Sigmoid colon (tissue), 7 donors: ENCODE results near the gene FLNB. TPM values are rescaled to one million over a fixed set of nuclear protein-coding genes. Genes with fewer than 3 reads are reported as not detected.

Experiments
- DNase-seq: peaks from one replicate; pipeline ENCODE4 v3.0.0-alpha.2; 2019
- H3K27ac ChIP-seq, 4 donors: fragments of 200-600 bp; sonication (generic); one replicate each; pipeline ENCODE4 v1.5.1; 2016 to 2019; ENCODE audit warnings: mild to moderate bottlenecking in 1 of 4
- H3K27me3 ChIP-seq, 3 donors: fragments of 200-600 bp; sonication (generic); one replicate each; pipeline ENCODE4 v1.5.1; 2019; ENCODE audit warnings: mild to moderate bottlenecking in 1 of 3
- H3K36me3 ChIP-seq, 4 donors: fragments of 200-600 bp; sonication (generic); one replicate each; pipeline ENCODE4 v1.5.1; 2016 to 2019
- H3K4me1 ChIP-seq, 4 donors: fragments of 200-600 bp; sonication (generic); one replicate each; pipeline ENCODE4 v1.5.1; 2017 to 2019
- H3K4me3 ChIP-seq, 4 donors: fragments of 200-600 bp; sonication (generic); one replicate each; pipeline ENCODE4 v1.5.1; 2017 to 2019; ENCODE audit warnings: mild to moderate bottlenecking in 2 of 4, moderate library complexity in 1 of 4
- H3K9me3 ChIP-seq, 4 donors: fragments of 200-600 bp in 3 of 4; sonication (generic) in 3 of 4; one replicate each; pipeline versions ENCODE4 v1.5.1 to v1.6.1; 2013 to 2019
- EP300 ChIP-seq, 4 donors: sonication (generic); formaldehyde crosslinking; IDR thresholded peaks; one replicate each; pipeline ENCODE4 v1.6.1; 2017; ENCODE audit warnings: antibody characterized with exemption in 4 of 4
- POLR2A ChIP-seq, 2 donors: fragments of 450-650 bp; IDR thresholded peaks; one replicate each; pipeline ENCODE4 v1.6.1; 2016; ENCODE audit warnings: antibody characterized with exemption in 2 of 2, mild to moderate bottlenecking in 2 of 2, moderate library complexity in 2 of 2
- POLR2AphosphoS5 ChIP-seq, 4 donors: sonication (generic); formaldehyde crosslinking; IDR thresholded peaks; one replicate each; pipeline ENCODE4 v1.6.1; 2017; ENCODE audit warnings: antibody characterized with exemption in 4 of 4
- WGBS, 2 donors: extraction: QIAGEN DNeasy Blood & Tissue Kit; methylation state at CpG; one replicate each; pipeline ENCODE4 v1.1.7; 2013; 5-methylcytosine and 5-hydroxymethylcytosine counted together
- intact Hi-C: fragments of 100-400 bp; cut with DNase I; formaldehyde crosslinking; loops from one replicate; pipeline ENCODE4 v1.15.1; 2023
- polyA plus RNA-seq, 3 donors: library from polyadenylated mRNA; stranded (reverse); fragments of 200-250 nt; gene quantifications; one replicate each; pipeline ENCODE4 v1.2.3, GENCODE V29; 2013
- total RNA-seq, 4 donors: library from RNA; depleted of rRNA; stranded (reverse); fragments of >200 nt; gene quantifications; one replicate each; pipeline ENCODE4 v1.1.0, GENCODE V29; 2016
- TF ChIP-seq, protein P1 (sequence below), 4 experiments: fragments of 450-650 bp in 3 of 4; fragments of 200-600 bp in 1 of 4; IDR thresholded peaks; one replicate each; pipeline ENCODE4 v1.5.1; 2016 to 2019; ENCODE audit warnings: antibody characterized with exemption in 4 of 4, mild to moderate bottlenecking in 3 of 4, moderate library complexity in 2 of 4
- donor health status: healthy with polysubstance abuse.
- donor health status: Bipolar disorder and iron deficiency.
- donor health status: healthy.

FLNB gene
- total and polyA plus RNA-seq, 7 donors, result 51.7 to 277 (median 109) TPM

DNA sequence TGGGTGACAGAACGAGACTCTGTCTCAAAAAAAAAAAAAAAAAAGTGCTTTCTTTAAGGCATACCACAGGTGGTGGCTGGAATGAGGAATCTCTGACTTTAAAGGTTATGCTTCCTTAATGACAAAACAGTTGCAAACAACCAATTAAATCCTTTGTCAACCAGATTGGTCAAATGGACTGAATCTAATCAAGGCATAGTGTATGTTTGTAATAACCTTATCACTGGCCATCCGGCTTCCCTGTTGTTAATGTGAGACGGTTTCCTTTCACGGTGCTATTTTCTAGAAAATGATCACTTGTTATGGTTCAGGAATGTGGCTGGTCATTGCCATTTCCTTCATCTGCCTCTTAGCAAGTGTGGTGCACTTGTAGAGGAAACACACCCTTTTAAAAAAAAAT lies 75.9 kb downstream of the FLNB start:
- no peaks in the 10 kb centered on the region for H3K27me3 ChIP-seq
- peak overlapping the region; percentile 19 to 93 (median 47) for H3K27ac ChIP-seq
- peaks cover 0 to 30% (median 26%) of the 10 kb centered on the region in 4 donors for H3K4me1 ChIP-seq
- no peak overlapping the region for H3K4me3 ChIP-seq
- WGBS, 2 donors, result 58 to 76% methylated on average over 4 of the region's 4 CpGs
- no peaks in the 10 kb centered on the region for H3K9me3 ChIP-seq
- no peak for DNase-seq
- peaks cover under 1 to 23% (median 5%) of the 10 kb centered on the region in 4 donors for H3K36me3 ChIP-seq
- intact Hi-C loops, result no loop called here
- TF ChIP-seq EP300 (IDR thresholded peaks at IDR 0.05) (no peak), POLR2AphosphoS5 (IDR thresholded peaks at IDR 0.05) (no peak), POLR2A (IDR thresholded peaks at IDR 0.05) (no peak)
- TF ChIP-seq, protein P1, sequence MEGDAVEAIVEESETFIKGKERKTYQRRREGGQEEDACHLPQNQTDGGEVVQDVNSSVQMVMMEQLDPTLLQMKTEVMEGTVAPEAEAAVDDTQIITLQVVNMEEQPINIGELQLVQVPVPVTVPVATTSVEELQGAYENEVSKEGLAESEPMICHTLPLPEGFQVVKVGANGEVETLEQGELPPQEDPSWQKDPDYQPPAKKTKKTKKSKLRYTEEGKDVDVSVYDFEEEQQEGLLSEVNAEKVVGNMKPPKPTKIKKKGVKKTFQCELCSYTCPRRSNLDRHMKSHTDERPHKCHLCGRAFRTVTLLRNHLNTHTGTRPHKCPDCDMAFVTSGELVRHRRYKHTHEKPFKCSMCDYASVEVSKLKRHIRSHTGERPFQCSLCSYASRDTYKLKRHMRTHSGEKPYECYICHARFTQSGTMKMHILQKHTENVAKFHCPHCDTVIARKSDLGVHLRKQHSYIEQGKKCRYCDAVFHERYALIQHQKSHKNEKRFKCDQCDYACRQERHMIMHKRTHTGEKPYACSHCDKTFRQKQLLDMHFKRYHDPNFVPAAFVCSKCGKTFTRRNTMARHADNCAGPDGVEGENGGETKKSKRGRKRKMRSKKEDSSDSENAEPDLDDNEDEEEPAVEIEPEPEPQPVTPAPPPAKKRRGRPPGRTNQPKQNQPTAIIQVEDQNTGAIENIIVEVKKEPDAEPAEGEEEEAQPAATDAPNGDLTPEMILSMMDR (IDR thresholded peaks at IDR 0.05), result no peak

- Histone ChIP-seq H3K27me3 (no peaks in the 10 kb centered on the region), H3K4me3 (no peak overlapping the region), H3K36me3 (peaks cover 0 to 15% (median 5%) of the 10 kb centered on the region in 4 donors), H3K27ac (peak overlapping the region in 3 of 4 donors; percentile 19 to 93 (median 63)), H3K4me1 (peaks cover 0 to 30% (median 26%) of the 10 kb centered on the region in 4 donors), H3K9me3 (no peaks in the 10 kb centered on the region)
- no peak for DNase-seq
- WGBS, 2 donors, result 78 to 81% methylated on average over 5 of the region's 5 CpGs
- TF ChIP-seq POLR2AphosphoS5 (IDR thresholded peaks at IDR 0.05), result no peak
- intact Hi-C loops, result no loop called here
These were observed 76.7 kb downstream of the FLNB start for GRCh38 chr3:58084788-58085543.

DNA sequence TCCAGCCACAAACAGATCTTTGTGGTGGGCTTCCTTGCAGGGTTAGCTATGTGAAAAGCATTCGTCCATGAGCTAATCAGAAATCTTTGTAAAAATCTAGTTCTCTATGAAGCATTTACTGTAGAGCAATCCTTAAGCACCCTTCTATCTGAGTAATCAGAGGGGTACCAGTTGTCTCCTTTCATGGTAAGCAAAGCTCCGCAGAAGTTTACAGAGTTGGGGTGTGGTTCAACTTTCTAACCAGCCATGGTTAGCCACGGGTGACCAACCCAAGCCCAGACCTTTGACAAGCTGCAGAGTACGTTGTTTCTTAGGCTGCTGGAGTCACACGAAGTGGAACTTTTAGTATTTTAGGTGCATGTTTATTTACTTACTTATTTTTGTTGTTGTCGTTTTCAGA lies 77.4 kb downstream of the FLNB start:
- Histone ChIP-seq H3K4me3 (no peak overlapping the region), H3K27ac (peak overlapping the region in 3 of 4 donors; percentile 19 to 93 (median 63)), H3K4me1 (peaks cover 0 to 30% (median 26%) of the 10 kb centered on the region in 4 donors), H3K36me3 (peaks cover 0 to 12% (median 5%) of the 10 kb centered on the region in 4 donors), H3K27me3 (no peaks in the 10 kb centered on the region), H3K9me3 (no peaks in the 10 kb centered on the region)
- TF ChIP-seq POLR2A (IDR thresholded peaks at IDR 0.05) (no peak), POLR2AphosphoS5 (IDR thresholded peaks at IDR 0.05) (no peak), EP300 (IDR thresholded peaks at IDR 0.05) (no peak)
- TF ChIP-seq, protein P1 (IDR thresholded peaks at IDR 0.05), result no peak
- DNase-seq, result peak; percentile 34
- intact Hi-C loops, result no loop called here
- 47 to 56% methylated on average over 6 of the region's 6 CpGs for WGBS, 2 donors

GRCh38 chr3:58088501-58088900 lies 80.3 kb downstream of the FLNB start:
- H3K36me3 ChIP-seq, result peaks cover 0 to 12% (median 5%) of the 10 kb centered on the region in 4 donors
- TF ChIP-seq EP300 (IDR thresholded peaks at IDR 0.05) (no peak), POLR2AphosphoS5 (IDR thresholded peaks at IDR 0.05) (no peak), POLR2A (IDR thresholded peaks at IDR 0.05) (no peak)
- TF ChIP-seq, protein P1 (IDR thresholded peaks at IDR 0.05), result no peak
- peak; percentile 40 for DNase-seq
- intact Hi-C loops, result no loop called here
- peak overlapping the region in 2 of 4 donors; percentile 1 to 34 for H3K27ac ChIP-seq
- 78 to 82% methylated on average over 3 of the region's 3 CpGs for WGBS, 2 donors
- no peak overlapping the region for H3K4me3 ChIP-seq
- peaks cover 0 to 18% (median 10%) of the 10 kb centered on the region in 4 donors for H3K4me1 ChIP-seq
- H3K9me3 ChIP-seq, result no peaks in the 10 kb centered on the region
- H3K27me3 ChIP-seq, result no peaks in the 10 kb centered on the region

DNA sequence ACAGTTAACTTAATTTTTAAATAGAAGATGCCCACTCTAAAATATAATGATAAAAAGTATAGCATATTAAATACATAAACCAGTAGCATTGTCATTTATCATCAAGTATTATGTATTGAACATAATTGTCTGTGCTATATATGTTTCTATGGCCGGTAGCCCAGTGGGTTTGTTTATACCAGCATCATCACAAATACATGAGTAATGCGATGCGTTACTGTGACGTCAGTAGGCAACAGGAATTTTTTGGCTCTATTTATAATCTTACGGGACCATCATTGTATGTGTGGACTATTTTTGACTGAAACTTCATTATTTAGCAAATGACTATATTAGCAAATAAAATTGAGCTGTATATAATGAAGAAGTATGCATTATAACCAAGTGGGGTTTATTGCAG lies 82.1 kb downstream of the FLNB start:
- 91 to 92% methylated on average over 5 of the region's 5 CpGs for WGBS, 2 donors
- Histone ChIP-seq H3K4me3 (no peak overlapping the region), H3K4me1 (peaks cover 0 to 8% (median 3%) of the 10 kb centered on the region in 4 donors), H3K27me3 (no peaks in the 10 kb centered on the region), H3K27ac (peak overlapping the region in 2 of 4 donors; percentile 31 to 34), H3K9me3 (no peaks in the 10 kb centered on the region), H3K36me3 (peaks cover 4 to 20% (median 7%) of the 10 kb centered on the region in 4 donors)
- intact Hi-C loops, result no loop called here
- TF ChIP-seq POLR2AphosphoS5 (IDR thresholded peaks at IDR 0.05) (no peak), POLR2A (IDR thresholded peaks at IDR 0.05) (no peak), EP300 (IDR thresholded peaks at IDR 0.05) (no peak)
- TF ChIP-seq, protein P1 (IDR thresholded peaks at IDR 0.05), result no peak
- DNase-seq, result no peak
